ENCODE data around the gene TRDMT1.

The TRDMT1 gene

DNA sequence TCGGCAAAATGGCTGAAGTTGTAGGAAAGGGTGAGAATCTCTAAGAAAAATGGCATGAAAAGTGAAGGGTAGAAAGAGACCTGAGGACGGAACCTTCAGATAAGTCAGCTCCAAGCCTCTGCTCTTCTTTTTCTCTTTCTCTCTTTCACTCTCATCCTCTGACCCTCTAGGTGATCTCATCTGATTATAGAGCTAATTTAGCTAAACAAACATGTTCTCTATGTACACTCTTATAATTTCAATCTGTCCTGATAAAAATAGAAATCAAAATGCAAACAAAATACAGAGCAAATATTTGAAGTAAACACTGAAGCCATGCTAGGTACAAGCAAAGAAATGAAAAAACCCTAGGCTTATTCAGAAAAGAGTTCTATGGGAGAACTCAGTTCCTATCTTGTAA, 57.4 kb downstream of the TRDMT1 start:
- Histone ChIP-seq H3K4me1 (ENCODE audit: control insufficient read depth, insufficient read depth, low read length, poor library complexity, severe bottlenecking) (no peaks in the 10 kb centered on the region), H3K27ac (ENCODE audit: insufficient read depth, low read length, poor library complexity, severe bottlenecking) (no peak overlapping the region), H3K4me3 (ENCODE audit: insufficient read depth, low read depth, low read length, poor library complexity, severe bottlenecking) (no peak overlapping the region), H3K36me3 (ENCODE audit: control insufficient read depth, insufficient read depth, low read length) (no peaks in the 10 kb centered on the region), H3K27me3 (replicated peaks; ENCODE audit: control insufficient read depth, insufficient read depth, low read length, poor library complexity, severe bottlenecking) (no peaks in the 10 kb centered on the region), H3K9me3 (ENCODE audit: control insufficient read depth, low read length) (no peaks in the 10 kb centered on the region)
- DNase-seq, result no peak

GRCh38 chr10:17143055-17143690, 58.3 kb downstream of the TRDMT1 start:
- Histone ChIP-seq H3K36me3 (ENCODE audit: control insufficient read depth, insufficient read depth, low read length) (no peaks in the 10 kb centered on the region), H3K4me3 (ENCODE audit: insufficient read depth, low read depth, low read length, poor library complexity, severe bottlenecking) (no peak overlapping the region), H3K4me1 (ENCODE audit: control insufficient read depth, insufficient read depth, low read length, poor library complexity, severe bottlenecking) (no peaks in the 10 kb centered on the region), H3K27ac (ENCODE audit: insufficient read depth, low read length, poor library complexity, severe bottlenecking) (no peak overlapping the region), H3K9me3 (ENCODE audit: control insufficient read depth, low read length) (no peaks in the 10 kb centered on the region), H3K27me3 (replicated peaks; ENCODE audit: control insufficient read depth, insufficient read depth, low read length, poor library complexity, severe bottlenecking) (no peaks in the 10 kb centered on the region)
- no peak for DNase-seq

DNA sequence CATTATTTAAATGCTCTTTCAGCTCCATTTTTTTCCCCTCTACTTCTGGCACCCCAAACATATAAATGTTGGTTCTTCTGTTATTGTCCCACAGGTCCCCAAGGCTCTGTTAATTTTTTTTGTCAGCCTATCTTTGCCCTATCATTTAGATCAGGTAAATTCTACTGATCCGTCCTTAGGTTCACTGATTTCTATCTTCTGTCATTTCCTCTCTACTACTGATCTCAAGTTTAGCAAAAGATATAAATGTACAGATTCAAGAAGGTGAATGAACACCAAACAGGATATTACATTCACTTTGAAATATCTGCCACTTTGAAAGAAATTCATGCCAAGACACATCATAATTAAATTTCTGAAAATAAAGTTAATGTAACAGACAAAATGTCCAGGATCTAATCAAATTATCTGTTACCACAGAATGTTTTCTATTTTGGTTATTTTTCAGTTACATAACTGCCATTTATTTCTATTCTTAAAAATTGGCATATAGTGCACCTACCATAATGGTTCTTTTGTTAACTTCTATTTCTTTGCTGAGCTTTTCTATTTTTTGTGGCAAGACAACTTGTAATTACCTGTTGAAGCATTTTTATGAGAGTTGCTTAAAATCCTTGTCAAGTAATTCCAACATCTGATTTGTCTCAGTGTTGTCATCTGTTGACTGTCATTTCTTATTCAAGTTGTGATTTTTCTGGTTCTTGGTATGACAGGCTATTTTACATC, 59.8 kb downstream of the TRDMT1 start:
- no peaks in the 10 kb centered on the region for H3K4me1 ChIP-seq (ENCODE audit: control insufficient read depth, insufficient read depth, low read length, poor library complexity, severe bottlenecking)

DNA sequence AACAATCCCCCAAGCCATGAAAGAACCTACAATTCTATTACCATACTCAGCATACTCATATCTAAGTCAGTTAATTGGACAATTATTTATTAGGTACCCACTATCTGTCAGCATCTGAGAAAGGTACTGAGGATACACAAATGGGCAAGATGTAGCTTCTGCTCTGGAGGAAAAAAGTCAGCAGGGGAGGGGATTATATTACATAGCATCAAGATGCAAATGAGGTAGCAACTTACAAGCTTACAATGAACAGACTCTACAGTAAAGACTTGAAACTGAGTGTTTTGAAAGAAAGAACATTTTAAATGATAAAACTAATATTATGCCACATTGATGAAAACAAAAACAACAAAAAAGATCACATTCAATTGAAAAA, 61.1 kb downstream of the TRDMT1 start:
- Histone ChIP-seq H3K36me3 (ENCODE audit: control insufficient read depth, insufficient read depth, low read length) (no peaks in the 10 kb centered on the region), H3K4me1 (ENCODE audit: control insufficient read depth, insufficient read depth, low read length, poor library complexity, severe bottlenecking) (no peaks in the 10 kb centered on the region), H3K27me3 (replicated peaks; ENCODE audit: control insufficient read depth, insufficient read depth, low read length, poor library complexity, severe bottlenecking) (no peaks in the 10 kb centered on the region), H3K4me3 (ENCODE audit: insufficient read depth, low read depth, low read length, poor library complexity, severe bottlenecking) (no peak overlapping the region), H3K27ac (ENCODE audit: insufficient read depth, low read length, poor library complexity, severe bottlenecking) (no peak overlapping the region), H3K9me3 (ENCODE audit: control insufficient read depth, low read length) (no peaks in the 10 kb centered on the region)
- DNase-seq, result no peak

More for the DNA sequence above, 59.8 kb downstream of the TRDMT1 start:
- no peak for DNase-seq
- Histone ChIP-seq H3K9me3 (ENCODE audit: control insufficient read depth, low read length) (no peaks in the 10 kb centered on the region), H3K27ac (ENCODE audit: insufficient read depth, low read length, poor library complexity, severe bottlenecking) (no peak overlapping the region), H3K36me3 (ENCODE audit: control insufficient read depth, insufficient read depth, low read length) (no peaks in the 10 kb centered on the region), H3K4me3 (ENCODE audit: insufficient read depth, low read depth, low read length, poor library complexity, severe bottlenecking) (no peak overlapping the region), H3K27me3 (replicated peaks; ENCODE audit: control insufficient read depth, insufficient read depth, low read length, poor library complexity, severe bottlenecking) (no peaks in the 10 kb centered on the region)

DNA sequence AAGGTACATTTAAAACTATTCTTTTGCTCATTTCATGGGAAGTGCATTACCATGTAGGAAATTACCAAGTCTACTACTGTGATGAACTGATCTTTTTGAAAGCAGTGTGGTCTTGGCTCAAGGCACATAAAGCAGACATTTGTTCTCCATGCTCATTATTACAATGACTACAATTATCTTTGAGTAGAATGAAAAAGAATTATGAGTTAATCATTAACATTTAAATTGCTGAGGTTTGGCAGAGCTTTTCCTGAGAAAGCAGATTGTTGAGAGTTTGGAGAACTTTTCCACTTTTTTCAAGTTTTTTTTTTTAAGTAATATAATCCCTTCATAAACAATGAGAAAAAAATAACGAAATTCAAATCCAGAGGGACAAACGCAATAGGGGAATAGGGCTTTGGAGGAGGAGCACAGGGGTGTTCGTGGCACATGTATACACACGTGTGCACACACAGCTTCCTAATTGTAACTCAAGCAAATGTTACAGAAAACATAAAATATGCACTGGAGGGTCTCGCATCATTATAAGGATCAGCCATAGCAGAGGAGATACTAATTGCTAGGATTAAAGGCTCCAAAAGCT, 62.9 kb downstream of the TRDMT1 start:
- no peak for DNase-seq
- no peaks in the 10 kb centered on the region for H3K4me1 ChIP-seq (ENCODE audit: control insufficient read depth, insufficient read depth, low read length, poor library complexity, severe bottlenecking)
- H3K36me3 ChIP-seq (ENCODE audit: control insufficient read depth, insufficient read depth, low read length), result no peaks in the 10 kb centered on the region
- H3K27me3 ChIP-seq (replicated peaks; ENCODE audit: control insufficient read depth, insufficient read depth, low read length, poor library complexity, severe bottlenecking), result no peaks in the 10 kb centered on the region
- no peaks in the 10 kb centered on the region for H3K9me3 ChIP-seq (ENCODE audit: control insufficient read depth, low read length)
- H3K4me3 ChIP-seq (ENCODE audit: insufficient read depth, low read depth, low read length, poor library complexity, severe bottlenecking), result no peak overlapping the region
- no peak overlapping the region for H3K27ac ChIP-seq (ENCODE audit: insufficient read depth, low read length, poor library complexity, severe bottlenecking)

- DNase-seq, result no peak
- Histone ChIP-seq H3K9me3 (ENCODE audit: control insufficient read depth, low read length) (no peaks in the 10 kb centered on the region), H3K4me1 (ENCODE audit: control insufficient read depth, insufficient read depth, low read length, poor library complexity, severe bottlenecking) (no peaks in the 10 kb centered on the region), H3K27me3 (replicated peaks; ENCODE audit: control insufficient read depth, insufficient read depth, low read length, poor library complexity, severe bottlenecking) (no peaks in the 10 kb centered on the region), H3K36me3 (ENCODE audit: control insufficient read depth, insufficient read depth, low read length) (no peaks in the 10 kb centered on the region), H3K27ac (ENCODE audit: insufficient read depth, low read length, poor library complexity, severe bottlenecking) (no peak overlapping the region), H3K4me3 (ENCODE audit: insufficient read depth, low read depth, low read length, poor library complexity, severe bottlenecking) (no peak overlapping the region)
Observed at GRCh38 chr10:17134737-17135260, 66.7 kb downstream of the TRDMT1 start.

- H3K36me3 ChIP-seq (ENCODE audit: control insufficient read depth, insufficient read depth, low read length), result no peaks in the 10 kb centered on the region
- H3K9me3 ChIP-seq (ENCODE audit: control insufficient read depth, low read length), result no peaks in the 10 kb centered on the region
- H3K27me3 ChIP-seq (replicated peaks; ENCODE audit: control insufficient read depth, insufficient read depth, low read length, poor library complexity, severe bottlenecking), result no peaks in the 10 kb centered on the region
- H3K4me3 ChIP-seq (ENCODE audit: insufficient read depth, low read depth, low read length, poor library complexity, severe bottlenecking), result no peak overlapping the region
- no peaks in the 10 kb centered on the region for H3K4me1 ChIP-seq (ENCODE audit: control insufficient read depth, insufficient read depth, low read length, poor library complexity, severe bottlenecking)
- H3K27ac ChIP-seq (ENCODE audit: insufficient read depth, low read length, poor library complexity, severe bottlenecking), result no peak overlapping the region
- DNase-seq, result no peak
Observed at GRCh38 chr10:17134282-17134681, 67.2 kb downstream of the TRDMT1 start.

GRCh38 chr10:17129741-17130140, 71.7 kb downstream of the TRDMT1 start, which contains the start of gene CUBN:
Gene CUBN (minus strand): TSS chr10:17129811. CDS start chr10:17129765, 46 bp downstream.
- DNase-seq, result no peak
- no peaks in the 10 kb centered on the region for H3K27me3 ChIP-seq (replicated peaks; ENCODE audit: control insufficient read depth, insufficient read depth, low read length, poor library complexity, severe bottlenecking)
- no peaks in the 10 kb centered on the region for H3K4me1 ChIP-seq (ENCODE audit: control insufficient read depth, insufficient read depth, low read length, poor library complexity, severe bottlenecking)
- H3K9me3 ChIP-seq (ENCODE audit: control insufficient read depth, low read length), result no peaks in the 10 kb centered on the region
- no peak within 1 kb of the TSS for H3K4me3 ChIP-seq (ENCODE audit: insufficient read depth, low read depth, low read length, poor library complexity, severe bottlenecking)
- no peak within 1 kb of the TSS for H3K27ac ChIP-seq (ENCODE audit: insufficient read depth, low read length, poor library complexity, severe bottlenecking)
- H3K36me3 ChIP-seq (ENCODE audit: control insufficient read depth, insufficient read depth, low read length), result no peaks in the 10 kb centered on the region

DNA sequence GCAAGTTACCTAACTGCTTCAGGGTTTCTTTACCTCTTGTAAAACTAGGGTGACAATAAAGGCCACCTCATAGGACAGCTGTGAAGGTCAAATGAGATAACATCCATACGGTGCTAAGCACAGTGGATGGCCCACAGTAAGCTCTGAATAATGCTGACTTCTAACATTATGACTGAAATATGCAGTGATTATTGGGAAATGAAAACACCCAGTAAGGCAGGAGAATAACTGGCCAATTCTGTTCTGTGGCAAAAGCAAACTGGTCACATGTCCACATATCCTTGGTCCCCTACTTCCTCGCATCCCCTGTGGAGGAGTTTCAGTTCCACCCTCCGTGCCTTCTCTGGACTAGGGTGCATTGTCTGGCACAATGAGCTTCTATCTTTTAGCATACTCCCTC, 73.2 kb downstream of the TRDMT1 start:
- Histone ChIP-seq H3K36me3 (ENCODE audit: control insufficient read depth, insufficient read depth, low read length) (no peaks in the 10 kb centered on the region), H3K27me3 (replicated peaks; ENCODE audit: control insufficient read depth, insufficient read depth, low read length, poor library complexity, severe bottlenecking) (no peaks in the 10 kb centered on the region), H3K27ac (ENCODE audit: insufficient read depth, low read length, poor library complexity, severe bottlenecking) (no peak overlapping the region), H3K9me3 (ENCODE audit: control insufficient read depth, low read length) (no peaks in the 10 kb centered on the region), H3K4me1 (ENCODE audit: control insufficient read depth, insufficient read depth, low read length, poor library complexity, severe bottlenecking) (no peaks in the 10 kb centered on the region), H3K4me3 (ENCODE audit: insufficient read depth, low read depth, low read length, poor library complexity, severe bottlenecking) (no peak overlapping the region)
- no peak for DNase-seq

DNA sequence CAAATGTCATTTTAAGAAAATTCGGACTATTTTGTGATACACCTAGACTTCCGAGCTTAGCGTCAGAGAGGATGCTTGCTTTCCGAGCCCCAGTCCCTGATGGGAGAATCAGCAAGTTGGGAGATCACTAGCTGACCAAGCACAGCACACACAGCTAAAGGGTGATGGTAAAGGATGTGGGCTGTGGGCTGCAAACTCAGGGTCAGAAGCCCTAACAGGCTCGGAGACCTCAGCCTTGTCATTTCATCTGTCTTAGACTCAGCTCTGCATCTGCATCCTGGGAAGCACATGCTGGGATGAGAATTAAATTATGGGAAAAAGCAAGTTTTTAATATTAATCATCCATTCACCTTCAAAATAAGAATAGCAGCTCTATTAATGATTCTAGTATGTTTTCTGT, 75.1 kb downstream of the TRDMT1 start:
- Histone ChIP-seq H3K27me3 (replicated peaks; ENCODE audit: control insufficient read depth, insufficient read depth, low read length, poor library complexity, severe bottlenecking) (no peaks in the 10 kb centered on the region), H3K4me1 (ENCODE audit: control insufficient read depth, insufficient read depth, low read length, poor library complexity, severe bottlenecking) (no peaks in the 10 kb centered on the region), H3K36me3 (ENCODE audit: control insufficient read depth, insufficient read depth, low read length) (no peaks in the 10 kb centered on the region), H3K4me3 (ENCODE audit: insufficient read depth, low read depth, low read length, poor library complexity, severe bottlenecking) (no peak overlapping the region), H3K9me3 (ENCODE audit: control insufficient read depth, low read length) (no peaks in the 10 kb centered on the region), H3K27ac (ENCODE audit: insufficient read depth, low read length, poor library complexity, severe bottlenecking) (no peak overlapping the region)
- no peak for DNase-seq
